ENCODE results near the gene MARCHF3.
"Not testable (repeated sequence)": the region's sequence is repeated elsewhere in the genome, so short reads cannot be mapped to it uniquely, and the experiment has no call there.

The MARCHF3 gene

GRCh38 chr5:126846344-126846743 is 184.0 kb downstream of the MARCHF3 start:
- no peak overlapping the region for H3K4me3 ChIP-seq (ENCODE audit: low read depth, low read length)
- TF ChIP-seq CTCF (IDR thresholded peaks at IDR 0.05; ENCODE audit: borderline replicate concordance, insufficient read depth, low read depth, low read length): no peak

DNA sequence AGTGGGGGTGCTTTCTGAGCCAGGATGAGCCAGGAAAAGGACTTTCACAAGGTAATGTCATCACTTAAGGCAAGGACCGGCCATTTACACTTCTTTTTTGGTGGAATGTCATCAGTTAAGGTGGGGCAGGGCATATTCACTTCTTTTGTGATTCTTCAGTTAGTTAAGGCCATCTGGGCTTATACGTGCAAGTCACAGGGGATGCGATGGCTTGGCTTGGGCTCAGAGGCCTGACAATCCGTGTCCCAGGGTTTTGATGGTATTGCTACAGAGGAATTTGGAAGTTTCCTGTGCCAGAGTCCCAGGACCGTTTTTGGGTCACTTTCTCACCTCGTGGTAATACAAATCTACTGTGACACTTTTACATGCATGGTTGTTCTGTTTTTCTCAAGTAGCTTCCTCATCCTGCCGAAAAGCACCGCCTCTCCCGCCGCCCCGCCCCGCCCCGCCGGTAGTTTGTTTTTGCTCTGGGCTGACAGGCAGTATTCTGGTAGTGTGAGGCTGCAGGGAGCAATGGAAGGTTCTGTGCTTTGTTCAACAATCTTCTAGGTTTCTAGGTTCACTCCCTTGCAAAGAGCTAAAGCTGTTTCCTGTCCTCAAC is 184.8 kb downstream of the MARCHF3 start:
- not testable (repeated sequence) for H3K4me3 ChIP-seq (ENCODE audit: low read depth, low read length)

DNA sequence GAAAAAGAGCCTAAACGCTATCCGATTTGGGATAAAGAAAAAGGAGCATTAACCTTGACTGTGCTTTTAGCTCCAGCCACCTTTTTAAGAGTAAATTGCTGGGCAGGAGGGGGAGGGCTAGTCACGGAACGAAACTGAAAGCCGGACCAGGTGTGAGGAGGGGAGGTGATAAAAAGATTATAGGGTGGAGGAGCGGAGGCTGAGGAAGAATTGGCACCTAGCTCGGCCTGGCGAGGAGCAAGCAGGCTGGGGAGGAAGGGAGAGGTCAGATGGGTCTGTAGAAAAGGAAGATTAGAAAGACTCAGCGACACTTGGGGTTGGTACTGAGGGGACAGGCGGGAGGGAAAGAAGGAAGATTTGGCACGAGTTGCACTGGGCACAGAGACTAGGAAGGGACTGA is 187.0 kb downstream of the MARCHF3 start:
- not testable (repeated sequence) for H3K4me3 ChIP-seq (ENCODE audit: low read depth, low read length)

DNA sequence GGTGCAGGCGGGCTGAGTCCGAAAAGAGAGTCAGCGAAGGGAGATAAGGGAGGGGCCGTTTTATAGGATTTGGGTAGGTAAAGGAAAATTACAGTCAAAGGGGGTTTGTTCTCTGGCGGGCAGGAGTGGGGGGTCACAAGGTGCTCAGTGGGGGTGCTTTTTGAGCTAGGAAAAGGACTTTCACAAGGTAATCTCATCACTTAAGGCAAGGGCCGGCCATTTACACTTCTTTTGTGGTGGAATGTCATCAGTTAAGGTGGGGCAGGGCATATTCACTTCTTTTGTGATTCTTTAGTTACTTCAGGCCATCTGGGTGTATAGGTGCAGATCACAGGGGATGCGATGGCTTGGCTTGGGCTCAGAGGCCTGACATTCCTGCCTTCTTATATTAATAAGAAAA is 191.0 kb downstream of the MARCHF3 start:
- H3K4me3 ChIP-seq (ENCODE audit: low read depth, low read length): not testable (repeated sequence)

DNA sequence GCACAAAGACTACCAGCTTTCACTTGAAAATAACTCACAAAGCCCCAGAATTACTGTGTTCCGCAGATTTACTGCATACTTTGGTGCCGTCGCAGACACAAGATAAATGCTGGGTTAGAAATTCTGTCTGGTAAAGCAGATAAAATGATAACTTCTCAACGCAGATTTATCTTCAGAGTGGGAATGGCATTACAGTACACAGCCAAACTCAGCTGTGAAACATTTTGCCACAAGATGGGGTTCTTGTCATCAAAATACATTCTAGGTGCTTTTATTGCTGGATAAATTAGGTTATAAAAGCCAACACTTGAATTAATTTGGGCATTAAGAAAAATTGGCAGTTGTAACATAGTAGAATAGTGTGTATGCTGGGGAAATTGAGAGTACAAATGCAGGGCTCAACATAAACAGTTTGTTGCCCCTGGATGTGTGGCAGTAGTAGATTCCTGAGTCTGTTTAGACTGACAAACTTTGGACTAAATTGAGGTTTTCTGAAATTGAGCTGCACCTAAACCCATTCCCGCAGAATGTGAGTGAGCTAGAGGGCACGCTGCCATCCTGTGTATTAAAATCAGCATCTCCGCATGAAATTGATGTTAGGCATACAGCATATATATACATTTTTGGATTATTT is 192.3 kb downstream of the MARCHF3 start:
- no peak overlapping the region for H3K4me3 ChIP-seq (ENCODE audit: low read depth, low read length)
- TF ChIP-seq CTCF (IDR thresholded peaks at IDR 0.05; ENCODE audit: borderline replicate concordance, insufficient read depth, low read depth, low read length): no peak

DNA sequence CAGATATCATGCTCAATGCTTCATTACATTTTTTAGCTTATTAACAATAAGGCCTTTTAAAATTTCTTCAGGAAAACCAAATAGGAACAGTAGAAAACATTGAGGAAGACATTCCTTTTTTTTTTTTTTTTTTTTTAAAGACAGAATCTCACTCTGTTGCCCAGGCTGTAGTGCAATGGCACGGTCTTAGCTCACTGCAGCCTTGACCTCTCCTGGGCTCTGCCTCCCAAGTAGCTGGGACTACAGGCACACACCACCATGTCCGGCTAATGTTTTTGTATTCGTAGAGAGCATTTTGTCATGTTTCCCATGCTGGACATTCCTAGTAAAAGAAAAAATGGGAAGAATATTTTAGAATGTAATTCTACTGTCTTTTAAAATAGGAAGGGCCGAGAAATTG is 193.1 kb downstream of the MARCHF3 start:
- no peak overlapping the region for H3K4me3 ChIP-seq (ENCODE audit: low read depth, low read length)
- TF ChIP-seq CTCF (IDR thresholded peaks at IDR 0.05; ENCODE audit: borderline replicate concordance, insufficient read depth, low read depth, low read length): no peak

GRCh38 chr5:126836778-126837177 is 193.6 kb downstream of the MARCHF3 start:
- H3K4me3 ChIP-seq (ENCODE audit: low read depth, low read length): no peak overlapping the region
- TF ChIP-seq CTCF (IDR thresholded peaks at IDR 0.05; ENCODE audit: borderline replicate concordance, insufficient read depth, low read depth, low read length): no peak

DNA sequence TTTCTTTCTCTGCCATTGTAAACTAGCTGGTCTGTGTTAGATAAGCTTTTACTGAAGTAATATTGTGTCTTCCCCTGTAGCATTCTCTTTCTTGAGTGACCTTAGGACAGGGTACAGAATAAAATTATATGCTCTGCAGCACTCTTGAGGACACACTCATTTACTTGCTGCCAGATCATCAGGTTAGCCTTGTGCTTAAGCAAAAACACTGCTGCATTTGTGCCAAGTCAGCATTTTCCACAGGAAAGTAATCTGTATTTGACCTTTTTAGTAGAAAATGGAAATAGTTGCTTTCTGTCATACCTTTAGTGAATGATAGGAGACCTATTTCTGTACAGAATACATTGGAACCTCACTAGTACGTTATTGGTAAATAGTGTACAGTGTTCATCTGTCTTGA is 199.2 kb downstream of the MARCHF3 start:
- no peak for TF ChIP-seq CTCF (IDR thresholded peaks at IDR 0.05; ENCODE audit: borderline replicate concordance, insufficient read depth, low read depth, low read length)
- H3K4me3 ChIP-seq (ENCODE audit: low read depth, low read length): no peak overlapping the region

- no peak overlapping the region for H3K4me3 ChIP-seq (ENCODE audit: low read depth, low read length)
- TF ChIP-seq CTCF (IDR thresholded peaks at IDR 0.05; ENCODE audit: borderline replicate concordance, insufficient read depth, low read depth, low read length): no peak
These were observed 200.3 kb downstream of the MARCHF3 start for GRCh38 chr5:126830061-126830460.

Measured in GM12875 (cell line).